GM18861 (cell line): Measurements from ENCODE around the gene KRR1.
"Not testable (repeated sequence)": the region's sequence is repeated elsewhere in the genome, so short reads cannot be mapped to it uniquely, and the experiment has no call there.

Source experiments
- ATAC-seq: cut with Tn5 transposase; IDR thresholded peaks from one replicate; pipeline ENCODE4 v1.9.1; 2021; ENCODE audit not compliant: unreplicated experiment

The KRR1 gene

DNA sequence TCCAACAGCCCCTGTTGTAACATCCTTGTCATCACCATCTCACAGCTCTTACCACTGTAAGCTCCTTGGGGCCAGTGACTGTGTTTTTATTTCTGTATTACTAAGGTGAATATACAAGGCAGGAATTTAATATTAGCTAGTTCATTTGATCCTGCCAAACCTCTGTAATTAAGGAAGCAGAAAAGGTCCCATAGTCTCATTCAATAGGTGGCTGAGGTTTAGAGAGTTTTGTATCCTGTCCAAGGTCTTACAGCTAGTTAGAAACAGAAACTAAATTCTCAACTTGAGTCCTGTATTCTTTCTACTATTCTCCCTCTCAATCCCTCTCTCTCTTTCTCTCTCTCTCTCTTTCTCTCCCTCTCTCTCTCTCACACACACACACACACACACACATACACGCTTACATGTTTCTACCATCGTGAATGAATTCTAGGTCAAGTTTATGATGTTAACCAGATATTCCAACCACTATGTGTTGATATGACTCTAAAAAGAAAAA, 31.4 kb downstream of the KRR1 start:
- peak; percentile 33 for ATAC-seq

DNA sequence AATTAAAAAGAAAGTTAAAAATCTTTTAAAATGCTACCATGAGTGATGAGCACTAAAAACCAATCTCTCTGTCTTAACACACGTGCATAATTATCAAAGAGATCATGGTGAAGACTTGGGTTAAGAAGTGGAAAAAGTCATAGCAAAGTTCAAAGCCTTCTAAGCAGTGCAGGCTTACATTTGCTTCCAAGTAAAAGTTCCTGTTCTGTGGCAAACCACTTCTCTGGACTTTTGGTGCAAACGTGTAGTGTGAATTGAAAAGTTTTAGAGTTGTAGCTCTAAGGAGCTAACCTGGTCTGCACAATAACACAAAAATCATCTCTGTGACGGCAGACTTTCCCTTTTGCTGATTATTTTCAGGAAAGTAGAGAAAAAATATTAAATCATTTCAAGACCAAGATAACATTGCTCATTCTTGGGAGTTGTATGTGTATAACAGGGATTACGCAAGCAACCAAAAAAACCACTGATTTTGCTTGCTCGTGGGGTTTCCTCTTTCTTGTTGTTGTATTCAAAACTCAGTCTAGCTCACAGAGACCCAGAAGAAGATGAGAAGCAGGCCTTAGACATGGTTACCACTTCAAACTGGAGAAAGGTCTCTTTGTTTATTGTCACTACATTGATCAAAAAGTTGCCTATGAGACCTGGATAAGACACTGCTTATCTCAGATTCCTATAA, 33.2 kb downstream of the KRR1 start:
- peak; percentile 24 for ATAC-seq

DNA sequence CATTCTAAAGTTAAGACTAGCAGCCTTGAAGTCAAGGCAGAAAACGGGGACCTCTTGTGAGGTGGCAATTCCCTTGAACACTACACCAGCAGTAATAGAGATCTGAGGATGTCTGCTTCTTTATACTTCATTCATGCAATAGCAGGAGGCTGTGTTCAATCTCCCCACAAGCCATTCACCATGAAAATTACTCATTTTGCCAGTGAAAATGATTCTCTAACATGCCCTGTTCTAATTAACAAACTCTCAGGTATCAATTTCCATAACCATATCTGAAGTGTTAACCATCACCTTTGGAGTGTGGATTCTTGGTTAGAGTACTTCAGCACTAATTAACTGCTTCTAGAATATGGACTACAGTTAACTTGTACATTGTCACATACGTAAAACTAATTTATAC, 34.3 kb downstream of the KRR1 start:
- no peak for ATAC-seq

DNA sequence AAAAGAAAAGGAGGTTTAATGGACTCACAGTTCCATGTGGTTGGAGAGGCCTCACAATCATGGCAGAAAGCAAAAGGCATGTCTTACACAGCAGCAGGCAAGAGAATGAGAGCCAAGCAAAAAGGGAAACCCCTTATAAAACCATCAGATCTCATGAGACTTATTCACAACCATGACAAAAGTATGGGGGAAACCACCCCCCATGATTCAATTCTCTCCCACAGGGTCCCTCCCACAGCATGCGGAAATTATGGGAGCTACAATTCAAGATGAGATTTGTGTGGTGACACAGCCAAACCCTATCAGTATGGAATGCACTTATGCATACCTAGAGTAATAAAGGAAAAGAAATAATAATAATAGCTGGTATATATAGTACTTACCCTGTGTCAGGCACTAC, 35.3 kb downstream of the KRR1 start:
- no peak for ATAC-seq

DNA sequence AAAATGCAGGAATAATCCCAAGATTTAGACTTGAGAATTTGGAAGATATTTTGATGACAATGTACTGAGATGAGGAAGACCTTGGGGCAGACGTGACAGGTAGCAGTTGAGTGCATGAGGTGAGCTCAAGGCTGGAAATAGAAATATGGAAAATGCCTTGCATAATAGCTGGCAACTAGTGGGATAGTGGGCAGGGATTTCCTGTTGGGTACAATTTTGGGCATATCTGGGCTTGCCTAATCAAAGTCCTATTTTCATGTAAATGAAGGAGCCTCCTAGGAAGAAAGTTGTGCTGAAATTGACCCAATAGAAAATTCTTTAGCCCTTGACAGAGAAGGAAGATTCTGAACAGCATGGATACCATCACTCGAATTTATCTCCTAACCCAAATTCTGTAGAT, 37.3 kb downstream of the KRR1 start:
- no peak for ATAC-seq

DNA sequence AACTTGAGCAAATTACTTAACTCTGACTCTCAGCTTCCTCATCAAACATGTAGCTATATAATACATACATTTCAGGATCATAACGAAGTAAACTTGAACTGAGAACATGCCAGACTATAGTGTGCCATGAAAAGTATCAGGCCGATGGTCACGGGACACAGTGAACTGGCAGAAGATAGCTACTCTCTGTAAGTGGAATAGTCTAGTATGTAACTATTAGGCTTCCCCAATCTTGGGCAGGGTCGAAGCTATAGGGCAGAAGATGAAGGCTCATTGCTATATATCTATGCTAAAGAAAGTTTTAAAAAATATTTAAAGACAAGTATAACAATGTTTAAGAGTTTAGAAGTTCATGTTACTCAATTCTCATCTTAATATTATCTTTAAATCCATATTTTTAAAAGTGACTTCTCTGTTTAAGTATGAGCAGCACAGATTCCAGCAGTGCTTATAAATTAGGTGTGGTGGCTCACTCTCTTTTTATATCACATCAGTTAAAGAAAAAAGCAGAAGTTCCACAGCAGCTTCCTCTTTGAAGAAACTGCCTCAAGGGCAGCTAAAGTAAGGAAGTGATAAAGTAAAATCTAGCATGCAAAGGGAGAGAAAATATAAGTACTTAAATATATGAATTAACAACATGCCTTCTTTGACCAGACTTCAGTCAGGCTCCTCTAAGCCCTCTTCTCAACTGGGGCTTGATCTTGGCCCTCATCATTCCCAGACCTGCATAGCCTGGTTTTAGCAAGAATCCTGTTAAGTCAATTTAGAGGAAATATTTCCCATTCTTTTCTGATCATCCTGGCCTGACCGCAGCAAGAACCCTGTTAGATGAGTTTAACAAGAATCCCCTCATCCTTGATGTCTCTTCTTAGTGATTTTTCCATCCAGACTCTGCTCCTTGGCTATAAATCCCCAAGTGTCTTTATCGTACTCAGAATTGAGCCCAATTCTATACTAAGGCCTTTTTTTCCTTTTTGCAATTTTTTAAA, 39.2 kb downstream of the KRR1 start:
- ATAC-seq, result peak; percentile 38

DNA sequence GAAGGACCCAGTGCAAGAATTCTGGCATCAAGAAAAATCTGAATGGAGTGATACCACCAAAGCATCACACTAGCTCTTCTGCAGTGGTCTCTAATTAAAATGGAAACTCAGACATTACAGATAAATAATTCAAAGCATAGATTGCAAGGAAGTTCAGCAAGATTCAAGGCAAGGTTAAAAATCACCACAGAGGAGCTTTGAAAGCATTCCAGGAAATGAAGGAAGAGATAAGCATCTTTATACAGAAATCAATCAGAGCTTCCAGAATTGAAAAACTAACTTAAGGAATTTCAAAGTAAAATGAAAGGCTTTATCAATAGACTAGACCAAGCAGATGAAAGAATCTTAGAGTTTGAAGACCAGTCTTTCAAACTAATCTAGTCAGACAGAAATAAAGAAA, 51.2 kb downstream of the KRR1 start:
- no peak for ATAC-seq

DNA sequence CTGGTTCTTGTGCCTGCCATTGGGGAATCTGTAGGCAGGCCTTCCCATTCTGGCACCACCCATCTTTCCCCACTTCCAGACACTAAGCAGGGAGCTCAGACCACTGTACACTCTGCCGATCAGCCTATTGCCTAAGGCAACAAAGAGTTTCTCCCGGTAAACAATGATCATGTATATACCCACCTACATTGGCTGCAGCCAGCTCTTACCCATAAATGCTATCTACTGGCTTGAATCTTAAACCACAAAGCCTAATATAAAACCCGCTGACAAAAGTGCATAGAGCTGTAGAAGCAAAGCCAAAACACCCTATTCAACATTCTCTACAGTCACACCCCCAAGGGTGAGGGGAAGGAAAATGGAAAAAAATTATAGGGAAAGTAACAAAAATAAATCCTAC, 51.7 kb downstream of the KRR1 start:
- no peak for ATAC-seq

DNA sequence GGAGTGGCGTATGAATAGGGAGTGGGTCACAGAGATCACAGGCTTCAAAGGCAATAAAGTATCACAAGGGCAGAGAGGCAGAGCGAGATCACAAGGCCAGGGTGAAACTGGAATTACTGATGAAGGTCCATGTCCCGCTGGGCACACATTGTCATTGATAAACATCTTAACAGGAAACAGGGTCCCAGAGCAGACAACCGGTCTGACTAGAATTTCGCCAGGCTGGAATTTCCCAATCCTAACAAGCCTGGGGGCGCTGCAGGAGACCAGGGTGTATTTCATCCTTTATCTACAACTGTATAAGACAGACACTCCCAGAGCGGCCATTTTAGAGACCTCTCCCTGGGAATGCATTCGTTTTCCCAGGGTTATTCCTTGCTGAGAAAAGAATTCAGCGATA, 53.5 kb downstream of the KRR1 start:
- ATAC-seq, result not testable (repeated sequence)

DNA sequence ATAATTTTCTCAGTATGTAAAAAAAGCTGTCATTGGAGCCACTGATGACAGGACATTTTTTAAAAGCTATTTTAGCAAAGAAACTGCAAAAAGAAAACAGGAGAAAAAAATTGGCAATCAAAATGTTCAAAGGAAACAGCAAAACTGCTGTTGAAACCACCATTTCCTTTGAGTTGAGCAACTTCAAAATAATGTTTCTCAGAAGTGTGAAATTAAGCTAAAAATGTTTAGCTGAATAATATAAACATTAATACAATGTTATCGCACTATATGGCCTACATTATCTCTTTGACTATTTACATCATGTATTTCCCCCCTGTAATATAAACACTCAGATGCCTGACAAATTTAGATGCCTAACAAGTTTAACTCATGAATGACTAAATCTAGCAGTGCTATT, 54.2 kb downstream of the KRR1 start:
- ATAC-seq, result no peak

DNA sequence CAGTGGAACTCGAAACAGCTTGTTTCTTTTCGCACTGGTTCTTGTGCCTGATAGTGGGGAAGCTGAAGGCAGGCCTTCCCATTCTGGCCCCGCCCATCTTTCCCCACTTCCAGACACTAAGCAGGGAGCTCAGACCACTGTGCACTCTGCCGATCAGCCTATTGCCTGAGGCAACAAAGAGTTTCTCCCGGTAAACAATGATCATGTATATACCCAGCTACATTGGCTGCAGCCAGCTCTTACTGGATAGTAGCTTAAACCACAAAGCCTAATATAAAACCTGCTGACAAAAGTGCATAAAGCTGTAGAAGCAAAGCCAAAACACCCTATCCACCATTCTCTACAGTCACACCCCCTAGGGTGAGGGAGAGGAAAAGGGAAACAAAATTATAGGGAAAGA, 55.6 kb downstream of the KRR1 start:
- no peak for ATAC-seq

DNA sequence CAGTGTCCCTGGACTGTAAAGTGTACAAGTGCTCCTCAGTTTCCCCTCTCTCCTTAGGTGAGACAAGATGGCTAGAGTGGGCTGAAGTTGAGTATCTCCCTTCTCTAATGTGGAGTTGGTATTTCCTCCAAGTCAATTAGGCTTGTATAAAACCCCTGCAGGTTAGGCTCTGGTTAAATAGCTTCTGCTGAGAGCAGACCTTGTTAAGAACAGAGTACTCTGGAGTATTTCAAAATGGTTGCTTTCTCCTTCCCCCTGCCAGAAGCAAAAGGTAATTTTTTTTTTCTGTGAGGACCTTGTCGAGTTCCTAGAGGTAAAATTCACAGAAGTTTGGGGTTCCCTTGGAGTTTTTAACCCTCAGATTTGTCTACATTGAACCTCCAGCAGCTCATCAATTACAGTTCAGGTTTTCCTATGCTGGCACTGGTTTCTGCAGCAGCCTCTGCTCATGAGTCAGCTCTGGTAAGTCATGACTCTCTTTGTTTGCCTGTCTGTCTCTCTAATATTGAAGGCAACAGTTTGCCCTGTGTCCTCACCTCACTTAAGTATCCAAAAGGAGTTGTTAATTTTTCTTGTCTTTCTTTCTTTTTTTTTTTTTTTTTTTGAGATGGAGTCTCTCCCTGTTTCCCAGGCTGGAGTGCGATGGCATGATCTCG, 58.6 kb downstream of the KRR1 start:
- no peak for ATAC-seq

DNA sequence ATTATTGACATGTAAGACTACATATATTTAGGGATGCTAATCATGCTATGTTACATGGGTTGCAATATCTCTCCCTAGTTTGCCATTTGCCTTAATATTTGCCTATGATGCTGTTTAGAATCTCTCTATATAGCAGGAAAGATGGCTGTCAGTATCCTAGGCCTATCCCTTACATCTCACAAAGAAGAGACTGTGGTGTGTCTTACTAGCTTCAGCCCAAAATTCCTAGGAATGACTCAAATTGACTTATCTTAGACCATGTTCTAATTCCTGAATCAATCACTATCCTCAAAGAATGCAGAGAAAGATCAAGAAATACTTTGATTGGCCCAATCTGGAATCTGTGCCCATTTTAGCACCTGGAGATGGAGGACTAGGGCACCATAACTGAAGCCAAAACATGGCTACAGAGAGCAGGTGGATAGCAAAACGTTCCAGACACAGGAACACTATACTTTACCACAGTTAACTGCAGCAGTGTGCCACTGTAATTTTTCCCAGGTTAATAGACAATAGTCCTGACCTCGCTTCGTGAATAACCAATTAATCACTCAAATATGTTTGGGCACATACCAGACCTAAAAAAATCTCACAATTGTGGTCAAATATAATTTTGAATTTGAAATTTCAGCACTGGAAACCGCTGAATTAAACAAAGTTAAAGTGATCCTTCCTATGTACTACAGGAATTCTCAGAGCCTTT, 63.6 kb downstream of the KRR1 start:
- no peak for ATAC-seq

DNA sequence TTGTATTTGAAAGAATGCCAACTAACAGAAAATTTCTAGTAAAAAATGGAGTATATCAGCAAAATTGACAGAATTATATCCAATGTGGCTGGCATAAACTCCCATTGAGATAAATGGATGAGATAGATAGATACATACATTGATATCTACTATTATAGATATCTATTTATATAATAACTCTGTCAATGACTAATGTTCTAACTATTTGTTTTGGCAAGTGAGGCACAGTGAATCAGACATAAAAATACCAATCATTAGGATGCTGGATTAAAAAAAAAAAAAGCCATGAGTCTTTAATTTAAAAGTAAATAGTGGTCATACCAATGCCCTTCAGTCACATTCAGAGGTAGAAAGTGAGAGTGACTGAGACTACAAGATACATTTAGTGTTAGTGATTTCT, 64.6 kb downstream of the KRR1 start:
- no peak for ATAC-seq

DNA sequence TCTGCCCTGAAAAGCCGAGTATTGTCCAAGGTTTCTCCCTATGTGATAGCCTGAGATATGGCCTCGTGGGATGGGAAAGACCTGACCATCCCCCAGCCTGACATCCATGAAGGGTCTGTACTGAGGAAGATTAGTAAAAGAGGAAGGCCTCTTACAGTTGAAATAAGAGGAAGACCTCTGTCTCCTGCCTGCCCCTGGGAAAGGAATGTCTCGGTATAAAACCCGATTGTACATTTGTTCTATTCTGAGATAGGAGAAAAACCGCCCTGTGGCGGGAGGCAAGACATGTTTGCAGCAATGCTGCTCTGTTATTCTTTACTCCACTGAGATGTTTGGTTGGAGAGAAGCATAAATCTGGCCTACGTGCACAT, 66.3 kb downstream of the KRR1 start:
- ATAC-seq, result not testable (repeated sequence)

DNA sequence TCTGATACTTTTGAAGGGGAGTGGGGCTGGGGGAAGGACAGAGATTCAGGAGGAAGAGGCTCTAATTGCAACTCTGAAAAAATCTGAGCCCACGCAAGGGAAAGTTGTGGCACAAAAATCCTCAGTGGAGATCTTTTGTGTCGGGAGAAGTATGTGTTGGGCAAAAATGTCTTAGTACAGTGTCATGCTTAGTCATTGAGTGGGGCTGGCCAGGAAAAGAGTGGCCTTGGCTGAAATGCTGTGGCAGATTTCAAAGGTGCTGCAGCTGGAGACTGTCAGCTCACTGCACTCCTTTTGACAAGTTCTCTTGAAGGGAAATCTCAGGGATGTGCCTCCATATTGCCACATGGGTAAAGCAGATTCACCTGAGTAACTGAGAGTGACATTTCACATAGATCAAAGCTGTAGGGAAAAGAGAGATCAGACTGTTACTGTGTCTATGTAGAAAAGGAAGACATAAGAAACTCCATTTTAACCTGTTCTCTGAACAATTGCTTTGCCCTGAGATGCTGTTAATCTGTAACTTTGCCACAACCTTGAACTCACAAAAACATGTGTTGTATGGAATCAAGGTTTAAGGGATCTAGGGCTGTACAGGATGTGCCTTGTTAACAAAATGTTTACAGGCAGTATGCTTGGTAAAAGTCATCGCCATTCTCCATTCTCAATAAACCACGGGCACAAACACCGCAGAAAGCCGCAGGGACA, 66.8 kb downstream of the KRR1 start:
- ATAC-seq, result no peak

DNA sequence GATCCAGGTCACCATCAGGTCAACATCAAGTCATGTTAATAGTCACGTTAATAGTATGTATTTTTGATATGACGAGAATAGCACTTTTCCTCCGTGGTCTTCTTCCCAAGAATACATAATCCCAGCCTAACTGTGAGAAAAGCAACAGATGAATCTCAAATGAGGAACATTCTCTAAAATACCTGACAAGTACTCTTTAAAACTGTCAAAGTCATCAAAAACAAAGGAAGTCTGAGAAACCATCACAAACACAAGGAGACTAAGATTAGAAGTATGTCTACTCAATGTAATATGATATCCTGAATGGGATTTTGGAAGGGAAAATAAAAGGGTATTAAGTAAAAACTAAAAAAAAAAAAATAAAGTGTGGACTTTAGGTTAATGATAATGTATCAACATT, 67.7 kb downstream of the KRR1 start:
- no peak for ATAC-seq

DNA sequence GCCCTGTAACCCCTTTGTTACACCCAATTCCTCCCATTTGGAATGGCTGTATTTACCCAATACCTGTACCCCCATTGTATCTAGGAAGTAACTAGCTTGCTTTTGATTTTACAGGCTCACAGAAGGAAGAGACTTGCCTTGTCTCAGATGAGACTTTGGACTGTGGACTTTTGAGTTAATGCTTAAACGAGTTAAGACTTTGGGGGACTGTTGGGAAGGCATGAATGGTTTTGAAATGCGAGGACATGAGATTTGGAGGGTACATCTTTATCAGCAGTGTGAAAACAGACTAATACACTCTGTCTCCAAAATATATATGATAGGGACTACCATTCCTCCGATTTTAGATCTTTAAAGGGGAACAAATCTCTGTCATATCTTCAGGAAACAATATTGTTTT, 69.0 kb downstream of the KRR1 start:
- ATAC-seq, result not testable (repeated sequence)

DNA sequence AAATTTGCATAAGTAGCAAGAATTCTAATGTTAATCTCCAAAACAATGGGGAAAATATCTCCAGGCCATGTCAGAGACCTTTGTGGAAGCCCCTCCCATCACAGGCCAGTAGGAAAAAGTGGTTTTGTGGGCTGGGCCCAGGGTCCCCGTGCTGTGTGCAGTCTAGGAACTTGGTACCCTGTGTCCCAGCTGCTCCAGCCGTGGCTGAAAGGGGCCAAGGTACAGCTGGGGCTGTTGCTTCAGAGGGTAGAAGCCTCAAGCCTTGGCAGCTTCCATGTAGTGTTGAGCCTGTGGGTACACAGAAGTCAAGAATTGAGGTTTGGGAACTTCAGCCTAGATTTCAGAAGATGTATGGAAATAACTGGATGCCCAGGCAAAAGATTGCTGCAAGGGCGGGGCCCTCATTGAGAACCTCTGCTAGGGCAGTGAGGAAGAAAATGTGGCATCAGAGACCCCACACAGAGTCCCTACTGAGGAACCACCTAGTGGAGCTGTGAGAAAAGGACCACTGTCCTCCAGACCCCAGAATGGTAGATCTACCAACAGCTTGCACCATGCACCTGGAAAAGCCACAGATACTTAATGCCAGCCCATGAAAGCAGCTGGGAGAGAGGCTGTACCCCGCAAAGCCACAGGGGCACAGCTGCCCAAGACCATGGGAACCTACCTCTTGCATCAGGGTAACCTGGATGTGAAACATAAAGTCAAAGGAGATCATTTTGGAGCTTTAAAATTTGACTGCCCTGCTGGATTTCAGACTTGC, 69.5 kb downstream of the KRR1 start:
- not testable (repeated sequence) for ATAC-seq
